DMS79 (cell line): ENCODE data around the gene DACT2.
"Not testable (repeated sequence)": the region's sequence is repeated elsewhere in the genome, so short reads cannot be mapped to it uniquely, and the experiment has no call there.

Source experiments
- DNase-seq: peaks from one replicate; lab custom pipeline; 2025; lab: John Stamatoyannopoulos, UW

DACT2 gene

DNA sequence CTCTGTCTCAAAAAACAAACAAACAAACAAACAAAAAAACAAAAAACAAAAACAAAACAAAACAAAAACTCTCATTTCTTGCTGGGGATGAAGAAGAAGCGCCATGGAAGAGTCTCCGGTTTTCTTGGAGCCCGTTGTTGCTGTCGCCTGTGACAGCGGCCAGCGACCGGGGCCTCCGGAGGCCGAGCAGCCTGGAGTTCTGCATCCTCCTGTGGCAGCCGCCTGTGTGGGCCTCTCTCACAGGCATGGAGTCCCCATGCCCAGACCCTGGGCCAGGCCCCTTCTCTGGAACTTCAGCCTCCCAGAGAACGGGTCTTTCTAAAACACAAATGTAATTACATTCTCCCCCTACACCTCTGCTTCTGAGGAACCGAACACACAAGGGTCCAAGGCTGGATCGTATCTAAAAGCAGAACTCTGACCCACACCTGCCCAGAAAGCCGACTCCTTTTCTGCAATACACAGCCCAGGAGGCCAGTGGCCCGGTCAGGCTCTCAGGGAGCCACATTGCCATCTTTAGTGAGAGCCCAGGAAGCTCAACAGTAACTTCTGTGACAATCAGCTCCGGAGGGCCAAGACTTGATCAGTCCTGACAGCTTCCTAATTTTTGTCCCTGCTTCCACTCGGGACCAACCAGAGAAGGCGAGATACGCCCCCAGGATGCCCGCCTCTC is 18.5 kb downstream of the DACT2 start:
- no peak for DNase-seq

DNA sequence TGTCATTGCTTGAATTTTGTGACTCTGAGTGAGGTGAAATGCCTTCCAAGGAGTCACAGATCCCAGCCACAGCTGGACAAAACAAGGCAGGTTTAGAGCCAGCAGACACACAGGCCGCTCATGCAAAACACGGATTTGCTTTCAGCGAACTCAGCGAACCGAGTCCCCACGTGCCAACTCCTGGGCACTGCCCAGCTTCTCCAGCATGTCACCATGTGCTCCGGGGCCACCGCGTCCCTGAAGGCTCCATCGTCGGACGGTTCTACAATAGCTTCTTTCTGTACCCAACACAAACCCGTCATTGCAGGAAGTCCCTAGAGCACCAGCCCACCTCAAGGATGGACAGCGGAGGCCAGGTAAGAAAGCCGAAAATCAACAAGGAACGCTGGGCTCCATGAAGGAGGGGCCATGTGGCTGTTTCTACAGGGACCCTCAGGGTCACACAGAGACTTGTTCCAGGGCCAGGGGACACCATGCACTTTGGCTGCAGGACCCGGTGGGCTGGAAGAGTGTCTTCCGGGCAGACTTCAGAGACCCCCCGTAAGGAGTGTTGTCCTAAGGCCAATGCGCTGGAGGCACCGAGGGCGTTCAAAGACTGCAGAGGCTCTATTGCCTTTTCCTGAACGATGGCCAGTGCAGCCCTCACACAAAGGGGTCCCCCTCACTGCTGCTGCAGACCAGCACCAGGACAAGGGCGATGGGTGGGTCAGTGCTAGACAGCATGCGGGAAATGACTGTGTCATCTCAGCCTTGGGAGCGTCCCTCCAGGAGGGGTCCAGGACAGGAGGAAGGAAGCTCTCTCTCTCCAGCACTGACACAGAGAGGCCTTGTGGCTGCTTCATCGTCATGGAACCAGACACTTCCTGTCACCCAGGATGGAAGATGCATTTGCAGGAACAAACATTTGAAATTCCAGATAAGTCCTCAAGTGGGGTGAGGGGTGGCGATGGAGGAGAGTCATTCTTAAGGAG is 19.8 kb downstream of the DACT2 start:
- DNase-seq = no peak

DNA sequence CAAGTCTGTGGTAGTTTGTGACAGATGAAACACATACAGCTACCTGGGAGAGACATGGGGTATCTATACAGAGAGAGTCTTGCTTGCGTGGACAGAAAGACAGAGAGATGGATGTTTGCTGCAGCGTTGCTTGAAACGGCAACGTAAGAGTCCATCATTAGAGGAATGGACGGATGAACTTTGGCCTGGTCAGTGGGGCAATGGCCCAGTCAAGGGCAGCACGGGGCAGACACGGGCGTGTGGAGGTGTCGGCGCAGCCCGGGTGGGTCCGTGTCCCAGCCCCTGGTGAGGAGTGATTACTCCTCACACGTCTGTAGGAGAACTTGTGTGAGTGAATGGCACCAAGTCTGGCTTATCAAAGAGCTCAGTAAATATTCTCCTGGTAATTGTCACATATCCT is 21.9 kb downstream of the DACT2 start:
- DNase-seq = no peak

DNA sequence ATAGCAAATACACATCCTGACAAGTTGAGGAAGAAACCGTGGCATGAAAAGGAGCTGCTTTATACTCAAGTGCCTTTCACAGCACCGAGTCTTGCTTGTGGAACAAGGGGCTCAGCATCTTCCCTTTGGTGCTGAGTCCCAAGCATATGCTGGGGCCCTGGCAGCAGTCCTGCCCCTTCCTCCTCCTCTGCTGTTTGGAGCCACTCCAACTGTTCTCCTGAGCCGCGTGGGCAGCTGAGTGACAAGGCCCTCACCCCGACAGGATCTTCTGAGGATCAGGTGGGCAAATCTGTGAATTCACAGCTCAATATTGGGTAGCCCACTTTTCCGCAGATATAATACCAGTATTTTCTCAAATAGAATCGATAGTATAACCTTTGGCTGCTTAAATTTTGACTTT is 24.7 kb downstream of the DACT2 start:
- no peak for DNase-seq

DNA sequence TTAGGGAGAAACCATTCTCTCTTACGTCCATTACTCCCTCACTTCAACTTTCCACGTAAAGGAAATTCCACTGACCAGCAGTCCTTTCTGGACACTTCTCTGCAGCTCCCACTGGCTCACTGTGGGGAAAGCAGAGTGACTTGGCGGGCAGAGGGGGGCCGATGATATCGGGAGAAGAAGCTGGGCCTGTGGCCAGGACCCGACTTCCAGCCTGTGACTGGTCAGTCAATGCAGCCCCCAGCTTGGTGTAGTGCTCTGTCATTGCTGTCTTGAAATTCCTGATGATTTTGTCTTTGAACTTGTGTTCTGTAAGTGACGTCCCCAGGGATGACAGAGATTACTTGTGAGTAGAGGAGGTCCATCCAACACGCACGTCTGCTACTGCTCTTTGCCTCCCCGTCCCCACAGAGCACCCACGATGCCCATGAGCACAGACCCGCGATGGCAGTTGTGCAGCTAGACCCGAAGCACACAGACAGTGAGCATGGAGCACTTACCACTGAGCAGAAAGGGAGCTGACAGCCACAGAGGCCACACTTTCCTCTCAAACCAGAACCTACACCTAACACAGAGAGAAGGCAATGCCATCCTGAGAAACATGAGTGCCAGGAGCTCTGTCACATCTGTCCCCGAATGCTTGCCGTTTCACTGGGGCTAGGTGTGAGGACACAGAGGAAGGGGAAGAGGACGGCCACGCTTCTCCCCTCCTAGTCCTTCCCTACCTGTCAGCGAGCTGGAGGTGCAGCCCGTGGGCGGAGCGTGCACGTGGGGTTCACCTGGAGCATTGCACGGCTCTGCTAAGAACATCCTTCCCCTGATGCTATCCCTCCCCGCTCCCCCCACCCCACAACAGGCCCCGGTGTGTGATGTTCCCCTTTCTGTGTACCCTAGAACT is 25.7 kb downstream of the DACT2 start:
- DNase-seq = no peak

DNA sequence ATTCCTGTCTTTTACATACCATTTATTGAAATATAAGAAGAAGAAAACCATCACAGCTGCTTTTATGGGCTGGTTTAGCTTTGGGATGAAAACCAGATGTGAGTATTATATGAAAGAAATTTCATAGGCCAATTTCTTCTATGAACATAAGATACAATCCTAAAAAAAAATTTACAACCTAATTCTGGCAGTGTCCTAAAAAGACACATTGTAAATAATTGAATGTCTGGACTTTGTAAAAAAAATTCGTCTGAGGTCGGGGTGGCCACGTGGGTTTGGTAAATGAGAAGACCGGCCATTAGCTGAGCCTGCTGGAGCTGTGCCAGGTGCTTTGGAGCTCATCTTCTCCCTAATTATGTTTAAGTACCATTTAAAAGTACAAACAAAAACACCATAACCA is 26.8 kb downstream of the DACT2 start:
- DNase-seq = peak; percentile 60

DNA sequence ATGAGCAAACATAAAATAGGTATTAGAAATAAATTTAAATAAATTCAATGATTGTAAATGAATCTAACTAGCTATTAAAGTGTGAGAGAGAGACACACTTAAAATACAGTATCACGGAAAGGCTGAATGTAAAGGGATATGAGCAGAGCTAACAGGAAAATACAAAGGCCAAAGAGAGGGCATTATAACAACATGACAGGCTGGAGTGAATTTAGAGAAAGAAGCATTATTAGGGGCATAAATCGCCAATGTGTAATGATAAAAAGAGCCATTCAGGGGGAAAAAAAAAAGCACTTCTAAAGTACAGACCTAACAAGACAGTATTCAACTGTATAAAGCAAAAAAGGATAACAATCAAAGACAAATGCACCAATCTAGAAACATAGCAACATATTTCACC is 28.1 kb downstream of the DACT2 start:
- no peak for DNase-seq

DNA sequence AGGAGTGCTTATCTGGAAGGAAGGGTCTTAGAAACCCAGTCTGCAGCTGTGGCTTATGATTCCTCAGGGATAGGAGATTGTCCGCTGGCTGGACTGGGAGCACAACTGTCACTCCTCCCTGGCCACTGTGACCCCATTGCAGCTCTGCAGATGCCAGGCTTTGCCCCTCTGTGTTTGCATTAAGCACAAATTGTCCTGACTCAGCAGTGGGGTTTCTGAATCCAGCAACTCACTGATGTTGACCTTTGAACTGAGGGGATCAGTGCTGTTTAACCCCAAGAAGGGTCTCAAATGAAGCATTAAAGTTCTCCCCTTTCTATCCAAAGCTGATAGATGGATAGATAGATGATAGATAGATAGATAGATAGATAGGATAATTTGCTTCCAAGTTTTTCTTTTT is 29.5 kb downstream of the DACT2 start:
- DNase-seq = no peak

DNA sequence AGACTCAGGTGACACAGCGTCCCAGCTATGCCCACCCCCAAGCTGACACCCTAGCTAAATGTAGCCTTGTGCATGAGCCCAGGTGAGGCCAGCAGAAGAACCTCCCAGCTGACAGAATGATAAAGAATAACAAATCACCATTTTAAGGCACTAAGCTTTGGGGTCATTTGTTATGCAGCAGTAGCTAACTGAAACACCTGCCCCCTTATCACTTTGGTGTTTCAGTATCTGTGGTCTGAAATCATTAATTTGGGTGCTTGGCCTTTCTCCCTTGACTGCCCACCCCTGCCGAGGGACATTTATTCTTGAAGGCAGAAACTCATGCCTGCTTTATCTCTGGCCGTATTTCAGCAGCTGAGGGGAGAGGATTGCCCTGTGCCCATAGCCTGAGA is 30.0 kb downstream of the DACT2 start:
- DNase-seq = no peak

DNA sequence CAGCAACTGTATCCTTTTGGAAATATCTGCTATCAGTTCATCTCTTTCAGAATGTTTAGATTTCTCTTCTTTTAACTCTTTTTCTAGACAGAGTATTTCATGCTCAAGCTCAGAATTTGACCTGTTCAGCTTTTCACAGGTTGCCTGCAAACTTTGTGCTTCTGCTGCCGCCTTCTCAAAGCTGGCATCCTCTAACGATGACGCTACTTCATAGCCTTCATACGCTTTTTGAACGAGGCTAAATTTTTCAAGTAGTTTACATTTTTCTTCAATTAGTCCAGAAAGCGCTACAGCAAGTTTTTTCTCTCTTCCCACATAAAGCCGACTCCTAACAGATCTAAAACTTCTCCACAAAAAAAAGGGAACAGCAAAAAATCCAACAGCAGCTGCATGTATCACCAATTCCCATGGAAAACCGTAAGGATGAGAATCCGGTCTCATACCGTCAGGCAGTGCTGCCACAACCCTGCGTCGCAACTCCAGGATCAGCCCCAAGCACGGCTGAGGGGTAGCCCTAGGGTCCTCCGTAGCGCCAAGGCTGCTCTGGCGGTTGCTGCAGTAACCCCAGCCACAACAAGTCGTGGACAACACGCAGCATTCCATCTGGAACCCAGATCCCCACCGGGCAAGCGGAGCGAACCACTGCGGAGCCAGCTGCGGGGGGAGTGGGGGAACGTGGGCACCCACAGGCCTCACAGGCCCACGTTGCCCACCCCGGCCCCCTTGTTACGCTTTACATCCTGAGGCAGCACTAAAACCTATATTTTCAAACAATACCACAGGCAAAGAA is 30.6 kb downstream of the DACT2 start:
- DNase-seq = no peak

DNA sequence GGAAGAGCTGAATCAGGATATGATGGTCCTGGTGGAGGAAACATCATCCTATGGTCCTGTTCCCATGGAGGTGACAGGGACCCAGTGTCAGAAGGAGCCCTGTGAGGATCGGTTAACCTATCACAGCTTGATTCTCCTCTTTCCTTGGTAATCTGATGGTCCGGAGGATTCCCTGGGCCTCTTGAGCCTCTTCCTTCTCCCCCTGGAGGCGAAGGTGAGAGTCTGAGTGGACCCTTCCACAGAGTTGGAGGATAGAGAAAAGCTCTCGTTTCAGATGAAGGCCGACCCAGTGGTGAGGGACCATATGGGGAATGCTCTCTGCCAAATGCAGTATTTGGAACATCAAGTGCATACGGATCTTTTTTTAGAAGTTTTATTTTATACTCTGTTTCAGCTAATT is 32.1 kb downstream of the DACT2 start:
- DNase-seq = not testable (repeated sequence)

DNA sequence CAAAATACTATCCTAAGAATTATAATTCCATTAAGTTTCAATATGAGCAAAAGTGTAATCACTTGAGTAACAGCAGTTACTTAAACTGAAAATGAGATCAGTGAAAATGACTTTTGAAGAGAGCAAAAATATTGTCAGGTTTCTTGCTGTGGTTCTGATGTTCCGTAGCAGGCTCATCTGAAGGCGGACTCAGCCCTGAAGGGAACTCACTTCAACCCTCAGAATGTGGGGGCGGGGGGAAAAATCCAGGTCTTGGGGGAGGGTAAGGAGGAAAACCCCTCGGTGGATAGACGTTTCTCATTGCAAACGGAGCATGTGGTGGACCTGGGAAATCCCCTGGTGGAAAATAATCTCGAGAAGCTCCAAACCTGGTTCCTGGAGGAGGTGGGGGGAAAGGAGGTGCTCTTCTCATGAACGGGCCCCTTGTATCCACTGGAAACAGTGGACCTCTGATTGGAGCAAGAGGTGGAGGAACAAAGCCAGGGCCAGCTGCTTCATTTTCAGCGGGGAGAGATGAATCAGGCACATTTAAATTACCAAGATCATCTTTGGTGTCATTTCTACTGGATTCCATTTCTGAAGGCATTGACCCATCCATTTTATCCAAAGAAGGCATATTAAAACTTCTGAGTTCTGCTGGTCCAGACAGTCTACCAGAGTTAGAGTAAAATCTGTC is 32.7 kb downstream of the DACT2 start:
- DNase-seq = not testable (repeated sequence)

DNA sequence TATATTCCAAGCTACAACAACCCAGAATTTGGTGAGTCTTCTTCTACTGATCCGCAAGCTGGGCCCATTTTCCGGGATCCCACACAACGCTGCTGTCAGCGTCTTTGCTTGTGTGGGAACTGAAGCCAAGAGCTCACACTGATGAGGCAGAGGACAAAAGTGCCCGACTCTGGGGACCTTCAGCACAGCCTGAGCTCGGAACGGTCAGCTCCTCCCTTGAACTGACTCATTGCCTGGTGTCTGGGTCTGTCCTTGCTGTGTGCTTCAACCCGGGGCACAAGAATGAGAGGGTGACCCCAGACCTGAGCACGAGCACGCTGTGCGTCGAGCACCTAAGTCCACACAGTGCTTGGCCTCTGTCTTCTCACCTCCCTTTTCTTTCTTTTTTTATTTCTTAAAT is 33.5 kb downstream of the DACT2 start:
- DNase-seq = no peak

DNA sequence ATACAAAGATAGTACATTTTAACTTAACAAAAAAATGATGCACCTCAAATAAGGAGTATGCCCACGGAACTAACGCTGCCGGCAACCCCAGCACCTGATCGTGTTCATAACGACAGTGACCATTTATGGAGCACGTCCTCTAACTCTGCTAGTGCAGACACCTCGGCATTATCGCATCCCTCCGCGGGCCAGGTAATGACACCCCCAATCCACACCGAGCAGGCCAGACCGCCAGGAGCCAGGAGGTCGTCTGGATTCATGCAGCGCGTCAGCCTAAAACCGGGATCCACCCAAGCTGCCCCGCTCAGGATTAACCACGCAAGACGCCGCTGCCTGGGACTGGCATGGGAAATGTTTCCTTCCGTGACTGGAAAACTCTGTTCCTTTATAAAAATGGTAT is 34.1 kb downstream of the DACT2 start:
- DNase-seq = no peak

DNA sequence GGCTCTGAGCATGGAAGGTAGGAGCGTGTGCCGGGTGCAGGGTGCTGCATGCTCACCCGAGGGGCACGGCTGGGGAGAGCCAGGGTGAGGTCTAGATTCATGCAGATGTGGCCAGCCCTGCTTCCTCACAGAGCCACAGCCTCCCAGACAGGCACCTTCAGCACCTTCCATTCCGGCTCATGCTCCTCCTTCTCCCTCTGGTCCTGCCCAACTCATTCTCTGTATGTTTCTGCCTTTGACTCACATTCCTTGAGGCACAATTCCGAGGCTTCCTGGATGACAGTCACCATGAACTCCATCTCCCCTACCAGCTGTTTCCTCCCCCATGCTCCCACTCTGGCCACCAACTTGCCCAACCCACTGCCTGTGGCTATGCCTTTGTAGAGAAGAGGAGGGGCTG is 35.4 kb downstream of the DACT2 start:
- no peak for DNase-seq

DNA sequence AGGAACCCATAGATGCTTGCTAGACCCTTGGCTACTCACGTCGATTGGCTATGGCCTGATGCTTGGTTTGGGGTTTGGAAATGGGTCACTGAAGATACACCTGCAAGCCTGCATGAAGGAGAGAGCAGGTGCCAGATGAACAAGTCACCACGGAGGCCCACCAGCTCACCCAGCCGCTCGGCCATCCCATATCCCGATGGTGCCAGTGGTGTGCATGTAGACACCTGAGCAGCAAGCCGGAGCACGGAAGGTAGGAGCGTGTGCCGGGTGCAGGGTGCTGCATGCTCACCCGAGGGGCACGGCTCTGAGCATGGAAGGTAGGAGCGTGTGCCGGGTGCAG is 35.9 kb downstream of the DACT2 start:
- DNase-seq = no peak

DNA sequence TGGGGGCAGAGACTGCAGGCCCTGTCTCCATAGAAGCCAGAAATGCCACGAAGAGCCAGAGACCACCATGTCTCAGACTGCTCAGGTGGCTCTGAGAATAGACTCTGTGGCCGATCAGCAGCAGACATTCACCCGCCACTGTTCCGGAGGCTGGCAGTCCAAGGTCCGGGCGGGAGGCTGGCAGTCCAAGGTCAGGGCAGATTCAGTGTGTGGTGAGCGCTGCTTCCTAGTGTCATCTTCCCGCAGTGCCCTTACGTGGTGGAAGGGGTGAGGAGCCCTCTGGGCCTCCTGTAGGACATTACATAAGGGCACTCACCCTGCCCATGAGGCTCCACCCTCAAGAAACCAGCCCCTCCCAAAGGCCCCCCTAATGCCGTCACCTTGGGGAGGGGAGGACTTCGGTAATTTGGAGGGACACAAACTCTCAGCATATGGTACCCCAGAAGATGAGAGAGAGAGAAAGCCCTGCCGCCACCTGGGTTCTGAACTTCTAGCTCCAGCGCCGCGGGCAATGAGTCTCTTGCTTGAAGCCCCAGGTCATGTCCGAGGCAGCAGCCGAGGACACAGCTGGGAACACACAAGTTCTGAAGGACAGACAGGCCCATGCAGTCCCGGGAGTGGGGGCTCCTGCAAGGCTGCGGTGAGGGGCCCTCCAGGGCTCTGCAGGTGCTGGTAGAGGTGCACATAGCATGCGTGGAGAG is 36.4 kb downstream of the DACT2 start:
- no peak for DNase-seq

DNA sequence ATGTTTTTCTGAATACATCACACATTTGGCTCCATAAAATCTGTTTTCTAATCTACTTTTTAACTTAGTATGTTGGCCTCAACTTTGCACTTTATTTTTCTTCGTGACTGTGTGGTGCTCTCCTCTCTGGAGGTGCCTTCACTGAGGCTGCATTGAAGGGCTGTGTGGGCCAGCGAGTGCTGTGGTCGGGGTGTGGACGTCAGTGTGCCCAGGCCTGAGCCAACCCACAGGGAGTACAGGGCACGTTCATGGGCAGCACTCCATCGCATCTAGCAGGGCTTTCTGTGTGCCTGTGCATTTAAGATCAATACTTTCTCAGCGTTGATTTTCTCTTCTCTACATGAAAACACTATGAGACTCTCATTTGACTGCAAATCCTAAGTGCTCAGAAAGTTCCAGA is 37.8 kb downstream of the DACT2 start:
- DNase-seq = no peak

DNA sequence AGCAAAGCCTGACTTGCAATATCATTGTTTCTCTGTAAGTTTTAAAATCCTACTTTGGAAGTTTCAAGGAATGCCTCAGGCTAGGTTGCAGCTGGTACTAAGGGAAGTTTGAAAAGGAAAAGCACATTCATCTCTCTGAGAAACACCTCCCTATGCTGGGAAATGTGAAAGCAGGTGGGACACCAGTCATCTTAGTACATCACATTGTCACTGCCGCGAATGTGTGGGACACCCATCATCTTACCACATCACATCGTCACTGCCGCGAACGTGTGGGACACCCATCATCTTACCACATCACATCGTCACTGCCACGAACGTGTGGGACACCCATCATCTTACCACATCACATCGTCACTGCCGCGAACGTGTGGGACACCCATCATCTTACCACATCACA is 38.3 kb downstream of the DACT2 start:
- not testable (repeated sequence) for DNase-seq

DNA sequence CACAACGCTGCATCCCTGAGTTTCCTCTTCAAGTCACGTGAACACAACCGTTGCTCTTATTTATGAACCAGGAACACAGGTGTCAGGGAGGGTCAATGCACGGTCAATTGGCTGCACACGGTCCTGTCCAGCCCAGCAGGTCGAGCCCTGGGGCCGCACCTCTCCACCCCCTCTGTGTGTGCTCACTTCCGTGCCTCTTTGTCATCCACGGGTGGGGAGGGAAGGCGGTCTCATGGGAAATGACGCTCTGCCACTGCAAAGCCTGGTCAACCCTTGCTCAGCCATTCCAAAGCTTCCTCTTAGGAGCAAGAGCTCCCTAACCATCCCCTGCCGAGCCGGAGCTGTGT is 38.7 kb downstream of the DACT2 start:
- no peak for DNase-seq
